HG03196 (cell line): ENCODE results near the gene CBFA2T3.

Source experiments
- ATAC-seq: cut with Tn5 transposase; IDR thresholded peaks from one replicate; pipeline ENCODE4 v1.9.1; 2021; ENCODE audit not compliant: unreplicated experiment

CBFA2T3 gene

DNA sequence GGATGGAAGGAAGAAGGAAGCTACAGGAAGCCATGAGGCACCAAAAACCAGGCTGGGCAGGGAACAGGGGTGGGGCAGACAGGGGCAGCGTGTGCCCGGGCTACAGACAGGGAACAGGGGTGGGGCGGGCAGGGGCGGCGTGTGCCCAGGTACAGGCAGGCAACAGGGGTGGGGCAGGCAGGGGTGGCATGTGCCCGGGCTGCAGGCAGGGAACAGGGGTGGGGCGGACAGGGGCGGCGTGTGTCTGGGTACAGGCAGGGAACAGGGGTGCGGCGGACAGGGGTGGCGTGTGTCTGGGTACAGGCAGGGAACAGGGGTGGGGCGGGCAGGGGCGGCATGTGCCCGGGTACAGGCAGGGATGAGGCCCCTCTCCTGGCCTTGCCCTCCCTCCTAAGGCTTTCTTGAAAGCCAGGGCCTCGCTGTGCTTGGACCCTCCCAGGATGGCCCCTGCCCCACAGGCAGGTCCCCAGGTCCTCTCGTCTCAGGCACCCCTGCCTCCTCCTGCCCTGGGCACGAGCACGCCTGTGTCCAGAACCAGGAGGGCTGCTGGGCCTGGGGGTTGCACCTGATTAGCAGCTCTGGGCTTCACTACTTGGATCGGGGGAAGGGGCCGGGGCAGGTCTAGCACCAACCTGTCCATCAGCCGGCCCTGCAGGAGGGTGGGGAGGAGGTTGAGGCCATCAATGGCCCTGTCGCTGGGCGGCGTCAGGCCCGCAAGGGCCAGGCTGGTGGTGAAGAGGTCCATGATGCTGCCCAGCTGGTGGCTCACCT lies 150.8 kb downstream of the CBFA2T3 start:
- no peak for ATAC-seq

DNA sequence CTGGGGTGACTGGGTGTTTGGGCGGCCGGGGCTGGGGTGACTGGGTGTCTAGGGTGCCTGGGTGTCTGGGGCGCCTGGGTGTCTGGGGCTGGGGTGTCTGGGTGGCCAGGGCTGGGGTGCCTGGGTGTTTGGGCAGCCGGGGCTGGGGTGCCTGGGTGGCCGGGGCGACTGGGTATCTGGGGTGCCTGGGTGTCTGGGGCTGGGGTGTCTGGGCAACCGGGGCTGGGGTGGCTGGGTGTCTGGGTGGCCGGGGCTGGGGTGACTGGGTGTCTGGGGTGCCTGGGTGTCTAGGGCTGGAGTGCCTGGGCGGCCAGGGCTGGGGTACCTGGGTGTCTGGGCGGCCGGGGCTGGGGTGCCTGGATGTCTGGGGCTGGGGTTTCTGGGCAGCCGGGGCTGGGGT lies 151.9 kb downstream of the CBFA2T3 start:
- ATAC-seq: no peak
